ENCODE measurements around the gene TMEM97.

DNA sequence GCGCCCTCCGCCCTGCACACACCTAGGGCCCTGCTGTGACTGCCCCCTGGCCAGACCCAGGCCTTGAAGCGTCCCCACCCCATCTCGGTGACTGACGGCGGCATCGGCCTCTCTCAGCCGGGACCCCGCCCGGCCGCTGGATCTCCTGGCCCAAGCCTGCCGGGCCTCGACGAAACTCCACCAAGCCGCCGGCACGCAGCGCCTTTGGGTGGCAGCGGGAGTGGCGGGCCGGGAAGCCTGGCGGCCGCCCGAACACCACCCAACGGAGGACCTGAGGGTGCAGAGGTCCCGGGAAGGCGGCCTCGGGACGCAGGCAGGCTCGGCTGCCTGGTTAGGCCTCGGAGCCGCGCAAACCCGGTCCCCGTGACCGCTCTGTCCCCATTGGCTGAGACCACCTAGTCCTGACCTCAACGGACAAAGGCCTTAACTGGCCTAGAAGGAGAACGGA is 12.0 kb upstream of the TMEM97 start:
- TF ChIP-seq, protein P1, sequence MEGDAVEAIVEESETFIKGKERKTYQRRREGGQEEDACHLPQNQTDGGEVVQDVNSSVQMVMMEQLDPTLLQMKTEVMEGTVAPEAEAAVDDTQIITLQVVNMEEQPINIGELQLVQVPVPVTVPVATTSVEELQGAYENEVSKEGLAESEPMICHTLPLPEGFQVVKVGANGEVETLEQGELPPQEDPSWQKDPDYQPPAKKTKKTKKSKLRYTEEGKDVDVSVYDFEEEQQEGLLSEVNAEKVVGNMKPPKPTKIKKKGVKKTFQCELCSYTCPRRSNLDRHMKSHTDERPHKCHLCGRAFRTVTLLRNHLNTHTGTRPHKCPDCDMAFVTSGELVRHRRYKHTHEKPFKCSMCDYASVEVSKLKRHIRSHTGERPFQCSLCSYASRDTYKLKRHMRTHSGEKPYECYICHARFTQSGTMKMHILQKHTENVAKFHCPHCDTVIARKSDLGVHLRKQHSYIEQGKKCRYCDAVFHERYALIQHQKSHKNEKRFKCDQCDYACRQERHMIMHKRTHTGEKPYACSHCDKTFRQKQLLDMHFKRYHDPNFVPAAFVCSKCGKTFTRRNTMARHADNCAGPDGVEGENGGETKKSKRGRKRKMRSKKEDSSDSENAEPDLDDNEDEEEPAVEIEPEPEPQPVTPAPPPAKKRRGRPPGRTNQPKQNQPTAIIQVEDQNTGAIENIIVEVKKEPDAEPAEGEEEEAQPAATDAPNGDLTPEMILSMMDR (IDR thresholded peaks at IDR 0.05): no peak
- TF ChIP-seq POLR2A (IDR thresholded peaks at IDR 0.05) (no peak), POLR2AphosphoS5 (IDR thresholded peaks at IDR 0.05) (no peak), EP300 (IDR thresholded peaks at IDR 0.05) (no peak)
